Type B pancreatic cell (in vitro differentiated cells): Measurements from ENCODE around the gene FBLN5. TPM values are rescaled to one million over a fixed set of nuclear protein-coding genes. Genes with fewer than 3 reads are reported as not detected.

Experiments used
- DNase-seq: peaks from one replicate; pipeline ENCODE4 v3.0.0; 2021; ENCODE audit warnings: mixed read lengths; ENCODE audit not compliant: unreplicated experiment; ENCODE audit errors: extremely low spot score
- H3K27ac Mint-ChIP-seq: 2 replicates; pipeline ENCODE4 v1.8.0; 2021; ENCODE audit warnings: mild to moderate bottlenecking, mixed read lengths
- H3K27me3 Mint-ChIP-seq: 2 replicates; pipeline ENCODE4 v1.8.0; 2021; ENCODE audit warnings: mixed read lengths
- H3K36me3 Mint-ChIP-seq: 2 replicates; pipeline ENCODE4 v1.8.0; 2021; ENCODE audit warnings: mixed read lengths
- H3K4me1 Mint-ChIP-seq: one replicate; pipeline ENCODE4 v1.8.0; 2021; ENCODE audit warnings: mixed read lengths; ENCODE audit not compliant: unreplicated experiment
- H3K4me3 Mint-ChIP-seq: 2 replicates; pipeline ENCODE4 v1.8.0; 2021; ENCODE audit warnings: mild to moderate bottlenecking, mixed read lengths
- H3K9me3 Mint-ChIP-seq: 2 replicates; pipeline ENCODE4 v1.8.0; 2021; ENCODE audit warnings: mixed read lengths
- CTCF ChIP-seq: fragments of 200-600 bp; sonication (generic); conservative IDR thresholded peaks from 2 replicates; pipeline ENCODE4 v1.5.0; 2021; ENCODE audit warnings: antibody characterized with exemption, mild to moderate bottlenecking
- total RNA-seq: library from RNA; stranded (reverse); gene quantifications from 2 replicates; pipeline ENCODE4 v1.2.1, GENCODE V29; 2021; ENCODE audit warnings: low replicate concordance

Gene FBLN5
- total RNA-seq, 1 donor from 2014 or later = 14.1 TPM

GRCh38 chr14:91888641-91889476 lies 58.6 kb downstream of the FBLN5 start:
- Mint-ChIP-seq H3K9me3 (no peaks in the 10 kb centered on the region), H3K4me3 (no peak overlapping the region), H3K27me3 (no peaks in the 10 kb centered on the region), H3K36me3 (no peaks in the 10 kb centered on the region), H3K27ac (no peak overlapping the region), H3K4me1 (no peaks in the 10 kb centered on the region)
- TF ChIP-seq CTCF = no peak
- no peak for DNase-seq

DNA sequence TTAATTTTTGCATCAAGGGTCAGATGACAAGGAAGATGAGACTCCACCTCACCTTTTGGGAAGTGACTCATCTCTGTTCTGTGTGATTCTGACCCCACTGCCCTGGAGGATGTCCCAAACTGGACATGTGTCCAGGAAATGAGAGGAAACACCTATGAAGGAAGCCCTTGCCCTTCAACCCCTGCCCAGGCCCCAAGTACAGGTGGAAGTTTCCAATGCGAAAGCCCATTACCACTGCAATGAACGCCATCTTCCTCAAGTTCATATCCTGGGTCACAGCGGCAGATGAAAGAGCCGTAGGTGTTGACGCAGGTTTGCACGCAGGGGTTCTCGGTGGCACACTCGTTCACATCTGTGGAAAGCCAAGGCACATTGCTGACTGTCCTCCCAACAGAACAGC lies 60.5 kb downstream of the FBLN5 start:
- Mint-ChIP-seq H3K27ac (no peak overlapping the region), H3K4me3 (no peak overlapping the region)

DNA sequence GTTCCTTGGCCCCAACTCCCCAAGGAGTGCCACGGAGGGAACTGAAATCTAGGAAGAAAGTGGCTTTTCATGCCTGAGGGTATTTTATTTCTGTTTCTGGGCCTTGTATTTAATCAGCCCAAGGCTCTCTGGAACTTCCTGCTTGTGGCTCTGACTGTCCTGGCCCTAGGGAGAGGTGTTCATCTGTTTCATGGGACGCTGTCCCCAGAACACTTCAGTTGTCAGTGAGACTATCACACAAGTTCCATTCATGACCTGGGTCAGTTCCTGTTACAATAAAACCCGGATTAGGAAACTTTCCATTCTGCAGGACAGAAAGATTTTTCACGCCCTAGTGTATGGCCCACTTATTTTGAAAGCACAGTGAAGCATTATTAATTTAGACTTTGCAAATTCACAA lies 61.7 kb downstream of the FBLN5 start:
- Mint-ChIP-seq H3K4me3 (no peak overlapping the region), H3K36me3 (no peaks in the 10 kb centered on the region), H3K27me3 (no peaks in the 10 kb centered on the region), H3K4me1 (no peaks in the 10 kb centered on the region), H3K9me3 (no peaks in the 10 kb centered on the region), H3K27ac (no peak overlapping the region)
- no peak for DNase-seq
- no peak for TF ChIP-seq CTCF

More for the DNA sequence above, 60.5 kb downstream of the FBLN5 start:
- H3K27me3 Mint-ChIP-seq = no peaks in the 10 kb centered on the region
- no peaks in the 10 kb centered on the region for H3K36me3 Mint-ChIP-seq
- no peaks in the 10 kb centered on the region for H3K9me3 Mint-ChIP-seq
- TF ChIP-seq CTCF = no peak
- H3K4me1 Mint-ChIP-seq = no peaks in the 10 kb centered on the region
- DNase-seq = no peak

DNA sequence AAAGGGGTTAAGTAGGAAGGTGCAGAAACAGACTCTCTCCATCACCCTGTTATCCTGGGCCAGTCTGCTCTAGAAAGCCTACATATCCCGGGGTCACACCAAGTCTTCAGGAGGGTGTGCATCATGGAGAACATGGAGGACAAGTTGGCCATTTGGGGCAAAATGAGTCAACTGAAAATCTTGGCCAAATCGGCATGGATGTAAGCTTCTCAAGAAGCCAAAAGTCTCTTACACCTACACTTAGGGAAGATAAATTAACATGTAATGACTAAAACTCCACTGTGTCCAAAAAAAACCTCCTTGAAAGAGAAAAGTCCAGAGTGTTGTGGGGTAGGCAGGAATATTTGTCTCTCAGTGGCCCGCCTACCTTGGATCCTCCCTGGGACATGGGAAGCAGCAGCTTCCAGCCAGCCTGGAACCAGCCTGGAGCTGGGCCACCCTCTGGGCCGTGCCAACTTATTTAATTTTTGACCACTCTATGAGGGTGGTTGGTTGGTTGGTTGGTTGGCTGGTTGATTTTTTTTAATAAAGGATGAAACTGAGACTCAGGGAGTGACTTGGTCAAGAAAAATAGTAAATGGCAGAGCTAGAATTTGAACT lies 62.3 kb downstream of the FBLN5 start:
- no peaks in the 10 kb centered on the region for H3K36me3 Mint-ChIP-seq
- H3K27ac Mint-ChIP-seq = no peak overlapping the region
- H3K4me3 Mint-ChIP-seq = no peak overlapping the region
- no peaks in the 10 kb centered on the region for H3K4me1 Mint-ChIP-seq
- DNase-seq = no peak
- no peaks in the 10 kb centered on the region for H3K27me3 Mint-ChIP-seq
- no peak for TF ChIP-seq CTCF
- no peaks in the 10 kb centered on the region for H3K9me3 Mint-ChIP-seq

GRCh38 chr14:91884664-91885063 lies 62.8 kb downstream of the FBLN5 start:
- no peak for DNase-seq
- H3K9me3 Mint-ChIP-seq = no peaks in the 10 kb centered on the region
- no peak overlapping the region for H3K4me3 Mint-ChIP-seq
- no peaks in the 10 kb centered on the region for H3K4me1 Mint-ChIP-seq
- no peak overlapping the region for H3K27ac Mint-ChIP-seq
- H3K27me3 Mint-ChIP-seq = no peaks in the 10 kb centered on the region
- no peak for TF ChIP-seq CTCF
- H3K36me3 Mint-ChIP-seq = no peaks in the 10 kb centered on the region
